IMR-90 (cell line): ENCODE data around the gene ZNF134.

Experiments
- BHLHE40 ChIP-seq: fragments of 150-350 bp; IDR thresholded peaks from 2 replicates; pipeline ENCODE4 v1.6.1; 2016; ENCODE audit warnings: mild to moderate bottlenecking, low read depth, low read length
- CEBPB ChIP-seq: IDR thresholded peaks from 2 replicates; pipeline ENCODE4 v1.6.1; 2012; ENCODE audit warnings: low read depth, low read length, improper control_type of control experiment
- CTCF ChIP-seq: conservative IDR thresholded peaks from 2 replicates; pipeline ENCODE4 v1.5.1; 2012; ENCODE audit warnings: mild to moderate bottlenecking, low read depth, low read length, improper control_type of control experiment
- ELK1 ChIP-seq: fragments of 150-350 bp; IDR thresholded peaks from 2 replicates; pipeline ENCODE4 v1.6.1; 2016; ENCODE audit warnings: low read depth, mild to moderate bottlenecking, low read length, moderate library complexity, borderline replicate concordance
- USF2 ChIP-seq: fragments of 150-350 bp; IDR thresholded peaks from 2 replicates; pipeline ENCODE4 v1.6.1; 2017; ENCODE audit warnings: mild to moderate bottlenecking, antibody characterized with exemption, low read length, low read depth

GRCh38 chr19:57642396-57643046 lies 28.5 kb downstream of the ZNF134 start:
- TF ChIP-seq CTCF = no peak
- TF ChIP-seq USF2 = no peak
- no peak for TF ChIP-seq ELK1
- TF ChIP-seq BHLHE40 = no peak
- no peak for TF ChIP-seq CEBPB
